ENCODE data around the gene CNTN4. TPM values are rescaled to one million over a fixed set of nuclear protein-coding genes. Genes with fewer than 3 reads are reported as not detected.

CNTN4 gene
- total RNA-seq, 6 experiments from 2014 or later: 1.5 to 3.9 (median 1.7) TPM

GRCh38 chr3:2879587-2879986 lies 780.9 kb downstream of the CNTN4 start:
- no peak for DNase-seq
- H3K4me3 ChIP-seq: no peak overlapping the region
- no peak for ATAC-seq

DNA sequence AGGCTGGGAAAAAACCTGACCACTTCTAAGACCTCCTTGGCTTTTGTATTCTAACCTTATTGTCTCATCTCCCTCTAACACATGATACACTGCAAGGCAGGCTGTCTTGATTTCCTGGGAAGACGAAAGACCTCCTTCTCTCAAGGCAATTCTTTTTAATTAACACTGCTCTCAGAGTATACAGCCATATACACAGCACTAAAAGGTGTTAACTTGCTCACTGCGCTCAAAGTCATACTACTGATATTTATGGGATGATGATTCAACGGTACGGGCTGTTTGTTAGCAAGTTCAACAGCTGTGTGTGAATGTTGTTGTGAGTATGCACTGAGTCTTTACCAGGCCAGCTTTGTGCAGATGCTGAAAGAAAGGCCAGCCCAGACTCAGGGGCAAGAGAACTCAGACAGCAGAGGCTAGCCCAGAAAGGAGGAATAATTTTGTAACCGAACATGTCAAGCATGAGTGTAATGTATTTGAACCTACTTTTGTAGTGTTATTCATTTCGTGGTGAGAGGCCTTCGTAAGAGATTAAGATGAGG lies 781.6 kb downstream of the CNTN4 start:
- Histone ChIP-seq H3K36me3 (no peaks in the 10 kb centered on the region), H3K9me3 (no peaks in the 10 kb centered on the region), H3K27ac (no peak overlapping the region), H3K27me3 (no peaks in the 10 kb centered on the region), H3K4me1 (no peaks in the 10 kb centered on the region), H3K4me3 (no peak overlapping the region)
- no peak for DNase-seq
- intact Hi-C loops (cut with DNase I): no loop called here
- no peak for TF ChIP-seq POLR2A (IDR thresholded peaks at IDR 0.05)
- TF ChIP-seq, protein P1, sequence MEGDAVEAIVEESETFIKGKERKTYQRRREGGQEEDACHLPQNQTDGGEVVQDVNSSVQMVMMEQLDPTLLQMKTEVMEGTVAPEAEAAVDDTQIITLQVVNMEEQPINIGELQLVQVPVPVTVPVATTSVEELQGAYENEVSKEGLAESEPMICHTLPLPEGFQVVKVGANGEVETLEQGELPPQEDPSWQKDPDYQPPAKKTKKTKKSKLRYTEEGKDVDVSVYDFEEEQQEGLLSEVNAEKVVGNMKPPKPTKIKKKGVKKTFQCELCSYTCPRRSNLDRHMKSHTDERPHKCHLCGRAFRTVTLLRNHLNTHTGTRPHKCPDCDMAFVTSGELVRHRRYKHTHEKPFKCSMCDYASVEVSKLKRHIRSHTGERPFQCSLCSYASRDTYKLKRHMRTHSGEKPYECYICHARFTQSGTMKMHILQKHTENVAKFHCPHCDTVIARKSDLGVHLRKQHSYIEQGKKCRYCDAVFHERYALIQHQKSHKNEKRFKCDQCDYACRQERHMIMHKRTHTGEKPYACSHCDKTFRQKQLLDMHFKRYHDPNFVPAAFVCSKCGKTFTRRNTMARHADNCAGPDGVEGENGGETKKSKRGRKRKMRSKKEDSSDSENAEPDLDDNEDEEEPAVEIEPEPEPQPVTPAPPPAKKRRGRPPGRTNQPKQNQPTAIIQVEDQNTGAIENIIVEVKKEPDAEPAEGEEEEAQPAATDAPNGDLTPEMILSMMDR (IDR thresholded peaks at IDR 0.05): no peak
- WGBS (ENCODE audit: insufficient coverage, low coverage, low lambda C conversion rate, missing lambda C conversion rate): 88% methylated on average over 5 of the region's 7 CpGs
- ATAC-seq: no peak

More at GRCh38 chr3:2879587-2879986, 780.9 kb downstream of the CNTN4 start:
- Histone ChIP-seq H3K36me3 (no peaks in the 10 kb centered on the region), H3K27ac (no peak overlapping the region), H3K9me3 (no peaks in the 10 kb centered on the region), H3K4me1 (peaks cover 0 to 5% (median 2%) of the 10 kb centered on the region in 4 donors), H3K27me3 (no peaks in the 10 kb centered on the region)
- intact Hi-C loops (cut with DNase I): no loop called here
- TF ChIP-seq POLR2A (IDR thresholded peaks at IDR 0.05): no peak
- TF ChIP-seq, protein P1 (IDR thresholded peaks at IDR 0.05): no peak

DNA sequence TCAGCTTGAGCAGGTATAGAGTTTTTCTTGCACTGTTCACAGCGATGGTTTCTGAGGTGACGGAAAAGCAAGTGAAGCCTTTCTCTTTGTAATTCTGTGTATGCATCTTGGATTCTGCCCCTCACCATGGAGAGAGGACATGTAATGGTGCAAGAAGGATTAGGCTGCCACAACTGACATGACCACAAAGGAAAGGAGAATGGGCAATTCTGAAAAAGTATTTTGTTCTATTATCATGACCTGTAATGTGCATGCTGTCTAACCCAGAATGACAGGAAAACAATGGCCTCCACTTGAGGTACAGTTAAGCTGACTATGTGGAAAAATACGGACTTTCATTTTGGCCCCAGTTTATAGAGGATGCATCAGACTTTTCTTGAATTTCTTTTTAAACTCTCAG lies 784.6 kb downstream of the CNTN4 start:
- 82% methylated on average over 3 of the region's 3 CpGs for WGBS (ENCODE audit: insufficient coverage, low coverage, low lambda C conversion rate, missing lambda C conversion rate)
- no peaks in the 10 kb centered on the region for H3K4me1 ChIP-seq
- intact Hi-C loops (cut with DNase I): no loop called here
- H3K27ac ChIP-seq: no peak overlapping the region
- TF ChIP-seq POLR2A (IDR thresholded peaks at IDR 0.05): no peak
- TF ChIP-seq, protein P1 (IDR thresholded peaks at IDR 0.05): no peak
- no peaks in the 10 kb centered on the region for H3K36me3 ChIP-seq
- no peak for ATAC-seq
- no peak for DNase-seq
- H3K4me3 ChIP-seq: no peak overlapping the region
- no peaks in the 10 kb centered on the region for H3K27me3 ChIP-seq
- no peaks in the 10 kb centered on the region for H3K9me3 ChIP-seq

- H3K4me1 ChIP-seq: no peaks in the 10 kb centered on the region
- intact Hi-C loops (cut with DNase I): no loop called here
- no peaks in the 10 kb centered on the region for H3K27me3 ChIP-seq
- H3K9me3 ChIP-seq: no peaks in the 10 kb centered on the region
- no peaks in the 10 kb centered on the region for H3K36me3 ChIP-seq
- DNase-seq: no peak
- no peak for TF ChIP-seq POLR2A (IDR thresholded peaks at IDR 0.05)
- TF ChIP-seq, protein P1 (IDR thresholded peaks at IDR 0.05): no peak
- no peak for ATAC-seq
- H3K4me3 ChIP-seq: no peak overlapping the region
- WGBS (ENCODE audit: insufficient coverage, low coverage, low lambda C conversion rate, missing lambda C conversion rate): 74% methylated on average over 2 of the region's 2 CpGs
- H3K27ac ChIP-seq: no peak overlapping the region
Measured at GRCh38 chr3:2888592-2888991, 789.9 kb downstream of the CNTN4 start.

DNA sequence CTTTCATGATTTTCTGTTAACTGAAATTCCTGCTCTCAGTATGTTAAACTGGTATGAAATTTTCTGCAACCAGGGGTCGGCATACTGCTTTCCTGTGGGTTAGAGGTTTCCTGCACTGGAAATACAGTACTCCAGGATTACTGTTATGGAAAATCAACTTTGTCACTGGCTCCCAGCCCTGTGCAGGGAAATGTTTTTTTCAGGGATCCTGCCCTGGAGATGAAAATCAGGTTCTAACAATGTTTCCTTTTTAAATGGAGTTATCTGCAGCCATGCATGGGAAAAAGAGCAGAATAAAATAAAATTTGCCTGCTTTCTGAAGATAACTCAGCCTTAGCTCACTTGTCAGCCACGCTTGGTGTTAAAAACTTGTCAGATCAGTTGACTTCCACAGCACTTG lies 791.1 kb downstream of the CNTN4 start:
- no peaks in the 10 kb centered on the region for H3K9me3 ChIP-seq
- no peaks in the 10 kb centered on the region for H3K27me3 ChIP-seq
- H3K4me3 ChIP-seq: no peak overlapping the region
- H3K27ac ChIP-seq: no peak overlapping the region
- TF ChIP-seq, protein P1 (IDR thresholded peaks at IDR 0.05): no peak
- no peak for TF ChIP-seq POLR2A (IDR thresholded peaks at IDR 0.05)
- DNase-seq (no peak), ATAC-seq (no peak)
- no peaks in the 10 kb centered on the region for H3K36me3 ChIP-seq
- 77% methylated on average over 2 of the region's 2 CpGs for WGBS (ENCODE audit: insufficient coverage, low coverage, low lambda C conversion rate, missing lambda C conversion rate)
- intact Hi-C loops (cut with DNase I): no loop called here
- no peaks in the 10 kb centered on the region for H3K4me1 ChIP-seq

Measured in right lobe of liver (tissue), 6 donors.